ENCODE results near the gene LANCL2.

DNA sequence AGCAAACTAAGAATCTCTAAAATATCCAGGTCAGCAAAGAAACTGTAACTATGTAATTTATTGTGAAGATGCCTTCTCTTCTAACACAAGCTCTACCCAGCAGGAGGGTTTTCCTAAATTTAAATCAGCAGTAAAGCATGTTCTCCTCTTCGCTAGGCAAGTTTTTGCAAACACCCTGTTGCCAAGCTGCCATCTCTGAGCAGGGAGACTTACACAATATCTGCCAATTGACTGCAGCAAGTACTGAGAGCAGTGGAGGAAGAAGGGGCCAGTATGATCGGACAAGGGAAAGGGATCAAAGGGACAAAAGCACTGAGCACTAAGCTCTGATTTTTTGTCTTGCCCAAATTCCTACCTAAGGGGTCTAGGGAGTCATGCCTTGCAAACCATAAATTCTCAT is 16.0 kb upstream of the LANCL2 start:
- TF ChIP-seq, protein P1, sequence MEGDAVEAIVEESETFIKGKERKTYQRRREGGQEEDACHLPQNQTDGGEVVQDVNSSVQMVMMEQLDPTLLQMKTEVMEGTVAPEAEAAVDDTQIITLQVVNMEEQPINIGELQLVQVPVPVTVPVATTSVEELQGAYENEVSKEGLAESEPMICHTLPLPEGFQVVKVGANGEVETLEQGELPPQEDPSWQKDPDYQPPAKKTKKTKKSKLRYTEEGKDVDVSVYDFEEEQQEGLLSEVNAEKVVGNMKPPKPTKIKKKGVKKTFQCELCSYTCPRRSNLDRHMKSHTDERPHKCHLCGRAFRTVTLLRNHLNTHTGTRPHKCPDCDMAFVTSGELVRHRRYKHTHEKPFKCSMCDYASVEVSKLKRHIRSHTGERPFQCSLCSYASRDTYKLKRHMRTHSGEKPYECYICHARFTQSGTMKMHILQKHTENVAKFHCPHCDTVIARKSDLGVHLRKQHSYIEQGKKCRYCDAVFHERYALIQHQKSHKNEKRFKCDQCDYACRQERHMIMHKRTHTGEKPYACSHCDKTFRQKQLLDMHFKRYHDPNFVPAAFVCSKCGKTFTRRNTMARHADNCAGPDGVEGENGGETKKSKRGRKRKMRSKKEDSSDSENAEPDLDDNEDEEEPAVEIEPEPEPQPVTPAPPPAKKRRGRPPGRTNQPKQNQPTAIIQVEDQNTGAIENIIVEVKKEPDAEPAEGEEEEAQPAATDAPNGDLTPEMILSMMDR (conservative IDR thresholded peaks at IDR 0.05), result no peak
- no peak for TF ChIP-seq EZH2 (IDR thresholded peaks at IDR 0.05; ENCODE audit: low read depth)

Measured in PC-9 (cell line).